Measurements from ENCODE around the gene IL31RA.

DNA sequence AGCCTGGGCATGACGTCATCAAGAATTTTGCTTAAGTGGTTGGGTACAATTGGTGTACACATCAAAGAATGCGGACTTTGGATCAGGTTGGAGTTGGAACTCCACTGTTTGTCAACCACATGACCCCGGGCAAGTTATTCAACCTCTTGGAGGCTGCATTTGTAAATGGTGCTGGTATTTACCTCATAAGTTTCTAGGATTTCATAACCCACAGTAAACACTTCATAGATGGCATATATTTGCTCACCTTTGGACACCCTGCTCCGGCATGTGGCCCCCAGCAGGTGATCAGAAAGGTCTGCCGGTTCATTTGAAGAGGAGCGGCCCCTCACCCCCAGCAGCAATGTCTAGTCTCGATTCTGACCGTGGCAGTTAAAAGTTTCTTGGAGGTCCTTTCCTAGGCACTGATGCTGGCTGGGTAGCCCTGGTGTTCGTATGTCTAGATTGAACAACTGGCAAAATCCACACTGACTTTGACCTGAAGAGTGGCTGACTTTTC is 83.0 kb downstream of the IL31RA start:
- TF ChIP-seq, protein P1, sequence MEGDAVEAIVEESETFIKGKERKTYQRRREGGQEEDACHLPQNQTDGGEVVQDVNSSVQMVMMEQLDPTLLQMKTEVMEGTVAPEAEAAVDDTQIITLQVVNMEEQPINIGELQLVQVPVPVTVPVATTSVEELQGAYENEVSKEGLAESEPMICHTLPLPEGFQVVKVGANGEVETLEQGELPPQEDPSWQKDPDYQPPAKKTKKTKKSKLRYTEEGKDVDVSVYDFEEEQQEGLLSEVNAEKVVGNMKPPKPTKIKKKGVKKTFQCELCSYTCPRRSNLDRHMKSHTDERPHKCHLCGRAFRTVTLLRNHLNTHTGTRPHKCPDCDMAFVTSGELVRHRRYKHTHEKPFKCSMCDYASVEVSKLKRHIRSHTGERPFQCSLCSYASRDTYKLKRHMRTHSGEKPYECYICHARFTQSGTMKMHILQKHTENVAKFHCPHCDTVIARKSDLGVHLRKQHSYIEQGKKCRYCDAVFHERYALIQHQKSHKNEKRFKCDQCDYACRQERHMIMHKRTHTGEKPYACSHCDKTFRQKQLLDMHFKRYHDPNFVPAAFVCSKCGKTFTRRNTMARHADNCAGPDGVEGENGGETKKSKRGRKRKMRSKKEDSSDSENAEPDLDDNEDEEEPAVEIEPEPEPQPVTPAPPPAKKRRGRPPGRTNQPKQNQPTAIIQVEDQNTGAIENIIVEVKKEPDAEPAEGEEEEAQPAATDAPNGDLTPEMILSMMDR (conservative IDR thresholded peaks at IDR 0.05; ENCODE audit: low read length): no peak
- TF ChIP-seq EZH2phosphoT487 (IDR thresholded peaks at IDR 0.05; ENCODE audit: borderline replicate concordance): no peak
